ENCODE results near the gene LPP.

GRCh38 chr3:188452158-188452772, 298.3 kb downstream of the LPP start:
- TF ChIP-seq CTCF (IDR thresholded peaks at IDR 0.05; ENCODE audit: low read length) (no peak), EZH2phosphoT487 (IDR thresholded peaks at IDR 0.05; ENCODE audit: low read length) (no peak)

All from MM.1S (cell line).